Fibroblast of skin of scalp (primary cell): Measurements from ENCODE around the gene SV2B.
"Not testable (repeated sequence)": the region's sequence is repeated elsewhere in the genome, so short reads cannot be mapped to it uniquely, and the experiment has no call there.

Experiments
- DNase-seq: peaks from one replicate; pipeline ENCODE4 v3.0.0-alpha.2; 2013

SV2B gene

GRCh38 chr15:91320101-91320500 lies 220.0 kb downstream of the SV2B start:
- DNase-seq: no peak

- no peak for DNase-seq
Observed at GRCh38 chr15:91329914-91330313, 229.9 kb downstream of the SV2B start.

GRCh38 chr15:91331581-91331980 lies 231.5 kb downstream of the SV2B start:
- no peak for DNase-seq

- DNase-seq: no peak
Observed at GRCh38 chr15:91335702-91336101, 235.6 kb downstream of the SV2B start.

- no peak for DNase-seq
Observed at GRCh38 chr15:91336687-91337086, 236.6 kb downstream of the SV2B start.

GRCh38 chr15:91338766-91339165 lies 238.7 kb downstream of the SV2B start:
- DNase-seq: peak; percentile 14

GRCh38 chr15:91342097-91342496 lies 242.0 kb downstream of the SV2B start:
- no peak for DNase-seq

GRCh38 chr15:91344912-91345311 lies 244.9 kb downstream of the SV2B start:
- not testable (repeated sequence) for DNase-seq

- no peak for DNase-seq
Observed at GRCh38 chr15:91345736-91346135, 245.7 kb downstream of the SV2B start.

GRCh38 chr15:91346259-91346658 lies 246.2 kb downstream of the SV2B start:
- no peak for DNase-seq

GRCh38 chr15:91348752-91349500 lies 248.9 kb downstream of the SV2B start:
- DNase-seq: peak; percentile 2
